Fibroblast of skin of right biceps (primary cell): ENCODE data around the gene C8B.

ENCODE experiments used
- DNase-seq: peaks from one replicate; pipeline ENCODE4 v3.0.0-alpha.2; 2013

Gene C8B

GRCh38 chr1:56897150-56898004, 68.4 kb downstream of the C8B start:
- DNase-seq = no peak

GRCh38 chr1:56894014-56894413, 71.8 kb downstream of the C8B start:
- DNase-seq = no peak

- DNase-seq = no peak
Measured at GRCh38 chr1:56890229-56890628, 75.6 kb downstream of the C8B start.

DNA sequence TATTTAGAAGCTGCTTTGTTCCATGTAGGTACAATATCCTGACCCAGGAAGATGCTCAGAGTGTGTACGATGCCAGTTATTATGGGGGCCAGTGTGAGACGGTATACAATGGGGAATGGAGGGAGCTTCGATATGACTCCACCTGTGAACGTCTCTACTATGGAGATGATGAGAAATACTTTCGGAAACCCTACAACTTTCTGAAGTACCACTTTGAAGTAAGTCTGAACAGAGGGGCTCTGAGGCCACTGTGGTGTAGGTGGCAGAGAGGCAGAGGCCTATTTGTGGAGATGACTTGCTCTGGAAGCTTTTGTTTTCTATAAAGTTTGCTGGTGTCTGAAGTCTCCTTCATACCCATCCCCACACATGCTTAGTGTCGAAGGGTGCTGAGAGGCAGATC, 84.4 kb downstream of the C8B start:
- DNase-seq = no peak

DNA sequence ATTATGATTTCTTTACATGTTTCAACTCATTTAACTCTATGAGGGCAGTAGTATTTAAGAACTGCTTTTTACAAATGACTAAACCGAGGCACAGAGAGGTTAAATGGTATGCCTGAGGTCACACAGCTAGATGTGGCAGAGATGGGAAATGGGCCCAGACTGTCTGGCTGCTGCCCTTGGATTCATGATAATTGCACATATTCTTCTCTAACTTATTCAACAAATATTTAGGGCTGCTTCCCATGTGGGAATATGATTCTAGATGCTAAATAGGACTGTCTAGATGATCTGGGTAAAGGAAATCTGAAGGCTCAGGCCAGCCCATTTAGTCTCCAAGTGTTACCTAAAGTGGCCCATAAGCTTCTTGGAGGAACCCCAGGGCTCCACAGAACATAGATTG, 85.0 kb downstream of the C8B start:
- no peak for DNase-seq
